Measurements from ENCODE around the gene UNKL. TPM values are rescaled to one million over a fixed set of nuclear protein-coding genes. Genes with fewer than 3 reads are reported as not detected.
A peak's percentile ranks its signal among the peaks of the same experiment; 100 is the strongest.

Gene UNKL
- polyA plus RNA-seq, 1 experiment = 15.4 TPM

DNA sequence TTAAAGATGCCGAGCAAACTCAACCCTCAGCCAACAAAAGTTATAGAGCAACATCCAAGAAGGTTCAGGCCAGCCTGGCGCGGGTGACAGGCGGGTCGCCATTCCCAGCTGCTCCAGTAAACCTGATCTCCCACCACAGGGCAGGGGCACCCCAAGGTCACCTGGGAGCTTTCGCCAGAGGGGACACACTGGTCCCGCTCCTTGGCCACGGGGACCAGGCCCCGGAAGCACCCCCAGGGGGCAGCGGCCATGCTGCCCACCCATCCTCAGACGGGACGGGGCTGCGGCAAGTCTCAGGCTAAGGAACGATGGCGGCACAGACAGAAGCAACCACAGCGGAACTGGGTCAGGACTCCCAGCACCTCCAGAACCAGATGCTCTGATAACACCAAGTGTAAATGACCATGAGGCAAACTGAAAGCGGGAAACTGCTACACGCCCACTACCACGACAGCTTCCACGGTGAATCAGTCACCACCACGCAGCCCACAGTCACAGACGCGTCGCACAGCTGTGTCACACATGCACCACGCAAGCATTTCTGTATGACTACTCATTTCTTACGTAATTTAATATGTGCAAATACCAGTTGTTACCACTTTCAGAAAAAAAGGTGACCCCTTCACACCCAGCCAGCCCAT, 44.0 kb upstream of the UNKL start:
- ChIA-PET CTCF (interaction anchor here (1.8 kb wide), 1 partner anchor 248 kb away, joined by 4 read pairs; the partner anchor contains the start of gene MAPK8IP3), POLR2A (no interaction called here)
- Histone ChIP-seq H3K36me3 (ENCODE audit: control insufficient read depth, insufficient read depth, low read length) (peaks cover 18% of the 10 kb centered on the region), H3K4me3 (ENCODE audit: low read depth, low read length) (no peak overlapping the region), H3K27me3 (ENCODE audit: control insufficient read depth, insufficient read depth, low read length) (no peaks in the 10 kb centered on the region)
- peak; percentile 19 for DNase-seq (ENCODE audit: low read depth)
- TF ChIP-seq, protein P1, sequence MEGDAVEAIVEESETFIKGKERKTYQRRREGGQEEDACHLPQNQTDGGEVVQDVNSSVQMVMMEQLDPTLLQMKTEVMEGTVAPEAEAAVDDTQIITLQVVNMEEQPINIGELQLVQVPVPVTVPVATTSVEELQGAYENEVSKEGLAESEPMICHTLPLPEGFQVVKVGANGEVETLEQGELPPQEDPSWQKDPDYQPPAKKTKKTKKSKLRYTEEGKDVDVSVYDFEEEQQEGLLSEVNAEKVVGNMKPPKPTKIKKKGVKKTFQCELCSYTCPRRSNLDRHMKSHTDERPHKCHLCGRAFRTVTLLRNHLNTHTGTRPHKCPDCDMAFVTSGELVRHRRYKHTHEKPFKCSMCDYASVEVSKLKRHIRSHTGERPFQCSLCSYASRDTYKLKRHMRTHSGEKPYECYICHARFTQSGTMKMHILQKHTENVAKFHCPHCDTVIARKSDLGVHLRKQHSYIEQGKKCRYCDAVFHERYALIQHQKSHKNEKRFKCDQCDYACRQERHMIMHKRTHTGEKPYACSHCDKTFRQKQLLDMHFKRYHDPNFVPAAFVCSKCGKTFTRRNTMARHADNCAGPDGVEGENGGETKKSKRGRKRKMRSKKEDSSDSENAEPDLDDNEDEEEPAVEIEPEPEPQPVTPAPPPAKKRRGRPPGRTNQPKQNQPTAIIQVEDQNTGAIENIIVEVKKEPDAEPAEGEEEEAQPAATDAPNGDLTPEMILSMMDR (IDR thresholded peaks at IDR 0.05; ENCODE audit: insufficient read depth, low read depth, low read length) = no peak

GRCh38 chr16:1457489-1458245, 43.2 kb upstream of the UNKL start:
- TF ChIP-seq, protein P1 (IDR thresholded peaks at IDR 0.05; ENCODE audit: insufficient read depth, low read depth, low read length) = no peak

GRCh38 chr16:1456951-1457350, 42.4 kb upstream of the UNKL start:
- ChIA-PET CTCF (no interaction called here), POLR2A (no interaction called here)
- no peak for DNase-seq (ENCODE audit: low read depth)
- H3K36me3 ChIP-seq (ENCODE audit: control insufficient read depth, insufficient read depth, low read length) = peaks cover 22% of the 10 kb centered on the region
- TF ChIP-seq, protein P1 (IDR thresholded peaks at IDR 0.05; ENCODE audit: insufficient read depth, low read depth, low read length) = no peak
- no peaks in the 10 kb centered on the region for H3K27me3 ChIP-seq (ENCODE audit: control insufficient read depth, insufficient read depth, low read length)
- H3K4me3 ChIP-seq (ENCODE audit: low read depth, low read length) = no peak overlapping the region

More at GRCh38 chr16:1457489-1458245, 43.2 kb upstream of the UNKL start:
- ChIA-PET CTCF (no interaction called here), POLR2A (no interaction called here)
- H3K4me3 ChIP-seq (ENCODE audit: low read depth, low read length) = no peak overlapping the region
- no peaks in the 10 kb centered on the region for H3K27me3 ChIP-seq (ENCODE audit: control insufficient read depth, insufficient read depth, low read length)
- H3K36me3 ChIP-seq (ENCODE audit: control insufficient read depth, insufficient read depth, low read length) = peaks cover 20% of the 10 kb centered on the region
- DNase-seq (ENCODE audit: low read depth) = no peak

DNA sequence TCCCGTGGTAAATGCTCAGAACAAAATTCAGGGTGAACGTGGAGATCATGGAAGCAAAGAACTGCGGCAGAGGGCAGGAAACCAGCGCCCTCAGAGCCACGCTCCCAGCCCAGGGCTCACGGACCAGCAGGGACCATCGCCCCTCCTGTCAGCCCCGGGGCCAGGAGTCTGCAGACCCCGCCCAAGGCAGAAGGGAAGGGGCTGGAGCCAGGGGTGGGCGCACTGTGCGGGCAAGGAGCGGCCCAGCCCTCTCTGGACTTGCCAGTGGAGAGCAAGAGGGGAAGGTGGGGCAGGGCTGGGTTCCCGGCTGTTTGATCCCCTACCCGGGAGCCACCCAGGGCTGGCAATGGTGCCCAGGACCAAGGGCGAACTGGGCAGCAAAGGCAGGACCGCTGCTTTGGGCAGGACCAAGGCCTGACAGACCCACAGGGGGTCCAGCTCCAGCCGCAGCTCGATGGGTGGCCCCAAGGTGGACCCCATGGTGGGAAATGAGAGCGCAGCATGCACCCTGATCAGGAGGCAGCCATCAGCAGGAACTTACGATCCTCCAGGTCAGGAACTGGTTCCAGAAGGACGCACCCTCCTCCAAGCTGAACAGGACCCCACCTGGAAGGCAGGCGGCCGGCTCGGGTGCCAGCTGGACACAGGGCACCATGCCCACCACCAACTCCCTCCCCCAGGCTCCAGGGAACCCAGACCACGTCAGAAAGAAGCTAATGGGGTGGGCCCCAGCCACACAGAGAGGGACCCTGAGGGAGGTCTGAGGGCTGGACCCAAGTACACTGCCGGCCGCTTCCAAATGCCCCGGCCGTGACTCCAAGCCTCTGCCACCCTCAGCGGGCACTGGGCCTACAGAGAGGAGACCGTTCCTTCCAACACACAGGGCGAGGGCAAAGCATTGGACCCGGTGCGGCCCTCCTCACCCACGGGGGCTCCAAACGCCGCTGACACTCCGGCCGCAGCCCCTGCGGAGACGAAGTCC, 41.0 kb upstream of the UNKL start:
- POLR2A ChIA-PET = no interaction called here
- no peak for DNase-seq (ENCODE audit: low read depth)
- H3K36me3 ChIP-seq (ENCODE audit: control insufficient read depth, insufficient read depth, low read length) = peaks cover 29% of the 10 kb centered on the region
- TF ChIP-seq, protein P1 (IDR thresholded peaks at IDR 0.05; ENCODE audit: insufficient read depth, low read depth, low read length) = no peak
- no peak overlapping the region for H3K4me3 ChIP-seq (ENCODE audit: low read depth, low read length)
- CTCF ChIA-PET = no interaction called here
- no peaks in the 10 kb centered on the region for H3K27me3 ChIP-seq (ENCODE audit: control insufficient read depth, insufficient read depth, low read length)

DNA sequence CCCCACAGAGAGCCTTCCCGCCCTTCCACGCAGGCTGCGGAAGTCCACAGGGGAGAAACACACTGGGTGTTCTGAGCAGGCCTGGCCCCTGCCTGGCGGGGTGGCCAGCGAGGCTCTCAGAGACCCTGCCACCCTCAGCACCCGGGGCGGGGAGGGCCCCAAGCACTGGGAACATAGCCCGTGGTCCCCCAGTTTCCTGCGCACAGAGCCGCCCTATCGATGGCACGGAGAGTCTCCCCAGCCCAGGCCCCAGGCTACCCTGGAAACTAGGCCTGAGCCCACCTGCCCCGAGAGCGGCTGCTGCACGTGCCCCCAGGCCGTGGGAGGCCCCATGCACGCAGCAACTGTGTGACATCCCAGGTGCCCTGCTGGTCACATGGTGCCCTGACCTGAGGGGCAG, 40.1 kb upstream of the UNKL start:
- no peak for DNase-seq (ENCODE audit: low read depth)
- H3K36me3 ChIP-seq (ENCODE audit: control insufficient read depth, insufficient read depth, low read length) = peaks cover 26% of the 10 kb centered on the region
- H3K4me3 ChIP-seq (ENCODE audit: low read depth, low read length) = no peak overlapping the region
- TF ChIP-seq, protein P1 (IDR thresholded peaks at IDR 0.05; ENCODE audit: insufficient read depth, low read depth, low read length) = no peak
- ChIA-PET POLR2A (no interaction called here), CTCF (no interaction called here)
- H3K27me3 ChIP-seq (ENCODE audit: control insufficient read depth, insufficient read depth, low read length) = no peaks in the 10 kb centered on the region
